ENCODE results near the gene MAGI3.

GRCh38 chr1:113714606-113715269 lies 324.4 kb downstream of the MAGI3 start:
- no peak for TF ChIP-seq CTCF (conservative IDR thresholded peaks at IDR 0.05; ENCODE audit: low read length)
- no peak for TF ChIP-seq EZH2phosphoT487 (IDR thresholded peaks at IDR 0.05; ENCODE audit: borderline replicate concordance, low read depth, low read length)

Measured in OCI-LY7 (cell line).